GM12875 (cell line): Measurements from ENCODE around the gene CRHR1.
"Not testable (repeated sequence)": the region's sequence is repeated elsewhere in the genome, so short reads cannot be mapped to it uniquely, and the experiment has no call there.

ENCODE experiments used
- H3K4me3 ChIP-seq: one replicate; pipeline ENCODE4 v1.5.1; 2011; ENCODE audit warnings: low read depth, low read length, control low read depth
- TF ChIP-seq, protein P1 (sequence below): IDR thresholded peaks from 2 replicates; pipeline ENCODE4 v1.5.1; 2011; ENCODE audit warnings: low read depth, mild to moderate bottlenecking, control low read depth, inconsistent platforms, low read length, moderate library complexity, borderline replicate concordance; ENCODE audit not compliant: insufficient read depth

The CRHR1 gene

DNA sequence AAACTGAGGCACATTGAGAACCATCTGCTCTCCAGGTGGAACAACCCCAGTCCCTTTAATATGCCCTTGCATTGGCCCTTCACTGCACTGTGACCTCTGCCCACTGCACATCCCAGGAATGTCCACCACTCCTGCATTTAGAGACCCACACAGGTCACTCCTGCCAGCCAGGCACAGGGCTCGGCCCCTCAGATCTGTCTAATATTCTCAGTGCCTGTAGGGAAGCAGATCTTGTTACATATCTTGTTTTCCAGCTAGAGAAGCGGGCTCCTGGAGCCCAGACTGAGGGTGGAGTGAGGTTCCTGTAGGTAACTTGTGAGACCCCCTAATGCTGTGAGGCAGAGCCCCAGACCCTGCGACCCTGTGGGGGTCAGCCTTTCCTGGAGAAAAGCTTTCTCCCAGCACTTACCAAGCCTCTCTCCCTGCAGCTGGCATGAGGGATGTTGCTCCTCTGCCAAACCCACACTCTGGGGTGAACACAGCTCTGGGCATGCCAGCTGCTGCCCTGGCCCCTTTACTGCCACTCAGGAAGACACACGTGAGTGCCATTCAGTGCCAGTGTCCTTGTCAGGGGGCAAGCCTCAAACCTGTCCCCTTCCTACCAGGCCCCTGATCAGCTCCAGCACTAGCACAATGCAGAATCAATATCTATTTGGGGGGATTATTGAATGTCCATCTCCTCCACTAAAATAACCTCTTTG lies 40.3 kb upstream of the CRHR1 start:
- no peak overlapping the region for H3K4me3 ChIP-seq
- TF ChIP-seq, protein P1, sequence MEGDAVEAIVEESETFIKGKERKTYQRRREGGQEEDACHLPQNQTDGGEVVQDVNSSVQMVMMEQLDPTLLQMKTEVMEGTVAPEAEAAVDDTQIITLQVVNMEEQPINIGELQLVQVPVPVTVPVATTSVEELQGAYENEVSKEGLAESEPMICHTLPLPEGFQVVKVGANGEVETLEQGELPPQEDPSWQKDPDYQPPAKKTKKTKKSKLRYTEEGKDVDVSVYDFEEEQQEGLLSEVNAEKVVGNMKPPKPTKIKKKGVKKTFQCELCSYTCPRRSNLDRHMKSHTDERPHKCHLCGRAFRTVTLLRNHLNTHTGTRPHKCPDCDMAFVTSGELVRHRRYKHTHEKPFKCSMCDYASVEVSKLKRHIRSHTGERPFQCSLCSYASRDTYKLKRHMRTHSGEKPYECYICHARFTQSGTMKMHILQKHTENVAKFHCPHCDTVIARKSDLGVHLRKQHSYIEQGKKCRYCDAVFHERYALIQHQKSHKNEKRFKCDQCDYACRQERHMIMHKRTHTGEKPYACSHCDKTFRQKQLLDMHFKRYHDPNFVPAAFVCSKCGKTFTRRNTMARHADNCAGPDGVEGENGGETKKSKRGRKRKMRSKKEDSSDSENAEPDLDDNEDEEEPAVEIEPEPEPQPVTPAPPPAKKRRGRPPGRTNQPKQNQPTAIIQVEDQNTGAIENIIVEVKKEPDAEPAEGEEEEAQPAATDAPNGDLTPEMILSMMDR, result no peak

DNA sequence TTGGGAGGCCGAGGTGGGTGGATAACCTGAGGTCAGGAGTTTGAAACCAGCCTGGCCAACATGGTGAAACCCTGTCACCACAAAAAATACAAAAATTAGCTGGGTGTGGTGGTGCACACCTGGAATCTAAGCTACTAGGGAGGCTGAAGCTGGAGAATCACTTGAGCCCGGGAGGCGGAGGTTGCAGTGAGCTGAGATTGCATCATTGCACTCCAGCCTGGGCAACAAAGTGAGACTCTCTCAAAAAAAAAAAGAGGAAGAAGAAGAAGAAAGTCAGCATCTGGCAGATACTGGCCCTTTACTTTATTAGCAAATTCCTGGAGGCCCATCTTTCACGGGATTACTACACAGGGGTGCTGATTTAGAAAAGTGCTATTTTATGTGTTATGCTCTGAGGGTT lies 39.3 kb upstream of the CRHR1 start:
- not testable (repeated sequence) for H3K4me3 ChIP-seq

DNA sequence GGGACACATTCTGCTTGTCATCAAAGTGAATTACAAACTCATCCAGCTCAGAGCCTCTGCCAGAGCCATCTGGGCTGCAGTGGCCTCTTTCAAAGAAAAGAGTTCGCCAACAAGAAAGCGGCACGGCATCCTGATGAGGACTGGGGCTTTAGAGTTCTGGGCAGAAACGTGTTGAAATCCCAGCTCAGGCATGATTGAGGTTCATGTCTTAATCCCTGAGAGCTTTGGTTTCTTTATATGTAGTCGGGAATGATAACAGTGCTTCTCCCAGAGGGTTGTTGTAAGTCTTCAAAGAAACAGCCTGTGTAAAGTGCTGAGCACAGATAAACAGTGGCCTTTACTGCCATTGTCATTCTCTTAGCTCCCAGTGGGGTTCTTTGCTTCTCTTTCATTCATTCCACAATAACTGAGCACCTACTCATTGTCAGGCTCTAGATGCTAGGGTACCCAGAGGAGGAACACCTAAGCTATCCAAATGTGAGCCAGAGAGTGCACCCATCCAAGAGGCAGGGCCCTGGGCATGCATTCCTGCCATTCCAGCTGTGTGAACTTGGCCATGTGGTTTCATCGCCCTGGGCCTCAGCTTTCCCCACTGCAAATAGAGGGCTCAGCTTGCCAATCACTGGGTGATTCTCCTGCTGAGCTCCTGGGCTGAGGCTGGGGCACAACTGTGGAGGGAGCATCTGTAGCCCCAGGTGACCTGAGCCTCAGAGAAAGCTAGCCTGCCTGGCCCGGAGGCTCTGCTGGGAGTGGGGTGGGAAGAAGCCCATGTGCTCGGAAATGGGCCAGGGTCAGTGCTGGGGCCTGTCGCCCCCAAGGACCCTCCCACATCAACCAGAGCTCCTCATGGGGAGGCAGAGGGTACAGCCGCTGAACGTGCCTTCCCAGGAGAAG lies 38.3 kb upstream of the CRHR1 start:
- no peak overlapping the region for H3K4me3 ChIP-seq
- TF ChIP-seq, protein P1, result no peak

DNA sequence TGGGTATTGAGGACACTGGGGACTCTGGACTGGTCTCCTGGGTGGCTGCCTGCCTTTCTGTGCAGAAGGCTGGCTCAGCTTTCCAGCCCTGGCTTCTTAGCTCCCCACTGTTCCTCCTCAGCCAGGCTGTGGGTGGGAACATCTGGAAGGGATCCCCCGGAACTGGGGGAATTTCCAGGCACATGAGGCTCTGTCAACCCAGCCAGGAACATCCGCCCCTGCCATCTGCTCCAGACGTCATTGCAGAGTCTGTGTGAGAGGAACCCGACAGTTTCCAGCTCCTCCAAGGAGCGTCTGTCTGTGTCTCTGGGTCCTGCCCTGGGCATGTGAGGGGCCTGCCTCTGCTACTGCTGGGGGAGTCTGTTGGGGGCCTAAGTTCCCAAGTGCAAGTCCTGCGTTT lies 36.2 kb upstream of the CRHR1 start:
- H3K4me3 ChIP-seq, result no peak overlapping the region
- TF ChIP-seq, protein P1, result no peak

DNA sequence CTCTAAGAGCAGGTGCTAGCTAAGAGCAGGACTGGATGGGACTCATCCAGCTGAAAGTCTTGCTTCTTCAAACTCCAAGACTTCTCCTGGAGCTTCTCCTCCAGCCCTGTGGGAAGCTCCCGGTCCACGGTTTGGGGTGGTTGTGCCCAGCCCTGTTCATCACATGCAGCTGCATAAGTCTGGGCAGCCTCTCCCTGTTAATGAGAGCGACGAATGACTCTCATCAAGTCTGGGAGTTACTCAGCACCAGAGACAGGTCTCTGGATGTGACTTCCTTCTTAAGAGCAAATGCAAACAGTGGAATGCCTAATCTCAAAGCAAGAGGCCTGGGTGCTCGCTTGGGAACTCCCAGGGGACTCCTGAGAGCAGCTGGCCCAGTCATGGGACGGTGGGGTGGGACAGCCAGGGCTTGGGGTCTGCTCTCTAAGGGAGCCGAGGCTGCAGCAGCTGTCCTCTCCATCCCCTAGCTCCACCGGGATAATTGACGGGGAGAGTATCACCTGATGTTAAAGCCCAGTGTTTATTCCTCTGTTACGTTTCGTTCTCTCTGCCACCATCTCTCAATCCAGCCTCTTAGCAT lies 35.3 kb upstream of the CRHR1 start:
- TF ChIP-seq, protein P1, result no peak
- no peak overlapping the region for H3K4me3 ChIP-seq

DNA sequence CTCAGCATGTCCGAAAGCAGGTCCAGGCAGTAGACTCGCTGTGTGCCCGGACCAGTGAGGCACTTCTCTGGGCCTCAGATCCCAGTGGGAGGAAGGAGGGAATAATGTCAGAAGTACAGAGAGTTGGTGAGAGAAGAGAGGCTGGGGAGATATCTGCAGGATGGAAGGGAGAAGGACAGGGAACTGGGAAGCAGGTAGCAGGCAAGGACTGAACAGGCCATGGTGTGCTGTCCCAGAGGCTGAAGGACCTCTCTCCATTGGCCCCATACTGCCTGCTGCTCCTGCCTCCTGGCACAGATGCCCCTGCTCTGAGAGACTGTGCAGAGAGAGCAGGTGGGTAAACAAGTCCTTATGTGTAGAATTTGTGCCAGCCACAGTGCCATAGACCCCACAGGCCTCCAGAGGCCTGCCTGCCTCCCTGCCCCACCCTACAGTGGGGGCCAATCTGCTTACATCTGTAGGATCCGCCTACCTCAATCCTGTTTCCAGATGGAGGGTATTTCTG lies 34.2 kb upstream of the CRHR1 start:
- no peak overlapping the region for H3K4me3 ChIP-seq
- TF ChIP-seq, protein P1, result no peak

DNA sequence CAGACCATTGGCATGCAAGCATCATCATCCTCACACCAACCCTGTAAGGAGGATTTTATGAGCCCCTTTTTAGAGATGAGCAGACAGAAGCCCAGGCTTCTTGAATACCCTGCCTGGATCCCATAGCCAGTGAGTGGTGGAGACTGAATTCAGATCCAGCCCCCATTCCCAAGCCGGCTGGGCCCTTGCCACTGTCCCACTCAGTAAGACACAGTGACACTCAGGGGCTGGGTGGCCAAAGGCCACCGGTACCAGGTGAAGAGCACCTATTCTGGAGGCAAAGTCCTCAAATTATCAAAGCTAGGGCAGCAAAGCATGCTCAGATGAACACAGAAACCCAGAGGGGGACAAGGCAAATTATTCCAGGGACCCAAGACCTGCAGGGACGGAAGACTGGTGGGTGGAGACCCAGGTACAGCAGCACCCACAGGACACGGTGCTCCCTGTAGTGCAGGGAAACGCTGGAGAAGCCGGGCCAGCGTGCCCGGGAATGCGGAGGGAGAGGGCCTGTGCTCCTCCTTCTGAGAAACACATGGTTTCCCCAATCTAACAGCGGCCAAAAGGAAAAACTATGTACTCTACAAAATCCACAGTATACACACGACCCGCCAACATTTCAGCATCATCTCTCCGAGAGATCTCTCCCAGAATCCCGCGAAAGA lies 33.2 kb upstream of the CRHR1 start:
- TF ChIP-seq, protein P1, result no peak

More for the DNA sequence above, 33.2 kb upstream of the CRHR1 start:
- no peak overlapping the region for H3K4me3 ChIP-seq
